WTC11 (cell line): ENCODE results near the gene VWF. TPM values are rescaled to one million over a fixed set of nuclear protein-coding genes. Genes with fewer than 3 reads are reported as not detected.

Source experiments
- ATAC-seq: fragments of 200-7000 bp; cut with Tn5 transposase; 2 replicates; pipeline ENCODE4 v1.10.0; 2021; ENCODE audit warnings: mild to moderate bottlenecking, moderate library complexity
- Bru-seq: library from RNA; stranded (reverse); fragments of 400-500 nt; gene quantifications from one replicate; lab custom pipeline; 2021; lab: Mats Ljungman, UMichigan
- CTCF ChIA-PET: fragments of 300-600 bp; sonication (Branson Sonifier 250); formaldehyde crosslinking; loops from one replicate; lab custom pipeline; 2021; ENCODE audit warnings: antibody characterized with exemption; lab: Charles Lee
- POLR2A ChIA-PET: fragments of 350-600 bp; sonication (Branson Sonifier 250); formaldehyde crosslinking; loops from one replicate; lab custom pipeline; 2021; ENCODE audit warnings: antibody characterized with exemption; lab: Charles Lee
- DNase-seq: peaks from one replicate; pipeline ENCODE4 v3.0.0; 2021; ENCODE audit warnings: low spot score
- H3K27ac Mint-ChIP-seq: 2 replicates; pipeline ENCODE4 v1.8.0; 2021; ENCODE audit warnings: mixed read lengths
- H3K27me3 Mint-ChIP-seq: 2 replicates; pipeline ENCODE4 v1.8.0; 2021; ENCODE audit warnings: low read depth, mild to moderate bottlenecking, moderate library complexity, mixed read lengths
- H3K36me3 Mint-ChIP-seq: 2 replicates; pipeline ENCODE4 v1.8.0; 2021; ENCODE audit warnings: mixed read lengths
- H3K4me1 Mint-ChIP-seq: 2 replicates; pipeline ENCODE4 v1.8.0; 2022; ENCODE audit warnings: mixed read lengths
- H3K4me3 Mint-ChIP-seq: 2 replicates; pipeline ENCODE4 v1.8.0; 2021; ENCODE audit warnings: mild to moderate bottlenecking, moderate library complexity, mixed read lengths
- H3K9me3 Mint-ChIP-seq: 2 replicates; pipeline ENCODE4 v1.8.0; 2021; ENCODE audit warnings: mixed read lengths
- ARID4B ChIP-seq: sonication (generic); formaldehyde crosslinking; IDR thresholded peaks from 2 replicates; pipeline ENCODE4 v1.8.0; 2023; ENCODE audit warnings: missing genetic modification reagents, mild to moderate bottlenecking, borderline replicate concordance
- ATF1 ChIP-seq: sonication (generic); formaldehyde crosslinking; IDR thresholded peaks from 2 replicates; pipeline ENCODE4 v1.8.1; 2023; ENCODE audit warnings: mild to moderate bottlenecking, moderate library complexity, missing genetic modification reagents
- CTCF ChIP-seq: fragments of 200-600 bp; IDR thresholded peaks from 2 replicates; pipeline ENCODE4 v1.8.0; 2022; ENCODE audit warnings: antibody characterized with exemption
- E2F5 ChIP-seq: sonication (generic); formaldehyde crosslinking; IDR thresholded peaks from 2 replicates; pipeline ENCODE4 v1.8.1; 2022; ENCODE audit warnings: mild to moderate bottlenecking, moderate library complexity, missing genetic modification reagents
- KAT7 ChIP-seq: sonication (generic); formaldehyde crosslinking; IDR thresholded peaks from 2 replicates; pipeline ENCODE4 v1.8.1; 2023; ENCODE audit warnings: missing genetic modification reagents, mild to moderate bottlenecking, borderline replicate concordance
- MYBL2 ChIP-seq: sonication (generic); formaldehyde crosslinking; IDR thresholded peaks from 2 replicates; pipeline ENCODE4 v1.8.1; 2023; ENCODE audit warnings: mild to moderate bottlenecking, moderate library complexity, missing genetic modification reagents
- NFATC4 ChIP-seq: fragments of 250-450 bp; sonication (Bioruptor Pico); IDR thresholded peaks from 2 replicates; pipeline ENCODE4 v1.9.0; 2021; ENCODE audit warnings: mild to moderate bottlenecking
- NFYB ChIP-seq: sonication (generic); formaldehyde crosslinking; conservative IDR thresholded peaks from 2 replicates; pipeline ENCODE4 v1.8.0; 2022; ENCODE audit warnings: low read depth, missing genetic modification reagents
- ZNF138 ChIP-seq: sonication (generic); formaldehyde crosslinking; conservative IDR thresholded peaks from 2 replicates; pipeline ENCODE4 v1.8.1; 2022; ENCODE audit warnings: mild to moderate bottlenecking, moderate library complexity, missing genetic modification reagents
- ZNF219 ChIP-seq: sonication (generic); formaldehyde crosslinking; IDR thresholded peaks from 2 replicates; pipeline ENCODE4 v1.8.0; 2023; ENCODE audit warnings: missing genetic modification reagents, mild to moderate bottlenecking, borderline replicate concordance
- ZNF396 ChIP-seq: fragments of 250-450 bp; sonication (Bioruptor Pico); IDR thresholded peaks from 2 replicates; pipeline ENCODE4 v1.8.0; 2021; ENCODE audit warnings: mild to moderate bottlenecking, moderate library complexity, borderline replicate concordance
- ZNF532 ChIP-seq: fragments of 250-450 bp; sonication (Bioruptor Pico); IDR thresholded peaks from 2 replicates; pipeline ENCODE4 v1.9.0; 2021; ENCODE audit warnings: mild to moderate bottlenecking, borderline replicate concordance
- ZNF671 ChIP-seq: fragments of 250-450 bp; sonication (Bioruptor Pico); IDR thresholded peaks from 2 replicates; pipeline ENCODE4 v1.8.0; 2021; ENCODE audit warnings: mild to moderate bottlenecking
- long read RNA-seq, 3 experiments: library from RNA in 1 of 3; library from capped mRNA in 1 of 3; library from polyadenylated mRNA in 1 of 3; unstranded in 2 of 3; stranded (forward) in 1 of 3; transcript quantifications; one replicate each; pipeline ENCODE4 v2.0.0, GENCODE V29; 2021
- total RNA-seq: library from RNA; stranded (reverse); gene quantifications from 3 replicates; pipeline ENCODE4 v1.2.3, GENCODE V29; 2021

The VWF gene
- total RNA-seq (0.48 to 0.98 TPM (median 0.78 TPM) in 3 replicates), Bru-seq, nascent RNA (percentile 12 among the genes with signal in this experiment)
- long read RNA-seq, experiment 1, partial matches to known transcripts = 0 of 1 reads
- long read RNA-seq, experiment 1, other reads (novel, unspliced or antisense) = 1 of 1 reads
- long read RNA-seq, experiment 2, partial matches to known transcripts = 1 of 1 reads
- long read RNA-seq, experiment 2, other reads (novel, unspliced or antisense) = 0 of 1 reads
- long read RNA-seq, experiment 3 = 0 reads

- DNase-seq (no peak), ATAC-seq (no peak)
- no peak within 1 kb of the TSS for H3K27ac Mint-ChIP-seq
- TF ChIP-seq KAT7 (CRISPR knock-in tag) (no peak), ATF1 (no peak), ZNF671 (no peak), ZNF396 (CRISPR knock-in tag) (no peak), NFYB (no peak), ZNF219 (CRISPR knock-in tag) (no peak), CTCF (no peak), ZNF532 (CRISPR knock-in tag) (no peak), MYBL2 (CRISPR knock-in tag) (no peak), ZNF138 (CRISPR knock-in tag) (no peak), NFATC4 (no peak), ARID4B (CRISPR knock-in tag) (no peak), E2F5 (CRISPR knock-in tag) (no peak)
- ChIA-PET POLR2A (no interaction called here), CTCF (interaction anchor here (0.9 to 1.4 kb wide), 3 partner anchors 9 to 87 kb away, joined by 3 to 4 read pairs (median 3); no protein-coding TSS in a partner anchor)
- H3K36me3 Mint-ChIP-seq = no peaks in the 10 kb centered on the region
- no peaks in the 10 kb centered on the region for H3K27me3 Mint-ChIP-seq
- no peaks in the 10 kb centered on the region for H3K9me3 Mint-ChIP-seq
- no peak within 1 kb of the TSS for H3K4me3 Mint-ChIP-seq
- no peaks in the 10 kb centered on the region for H3K4me1 Mint-ChIP-seq
These were observed at the start of gene VWF for GRCh38 chr12:6124411-6125309. Gene VWF (minus strand): TSS chr12:6124670. CDS start chr12:6123196, 1,474 bp downstream.
